ENCODE results near the gene CANT1. TPM values are rescaled to one million over a fixed set of nuclear protein-coding genes. Genes with fewer than 3 reads are reported as not detected.

The CANT1 gene
- polyA plus RNA-seq, 1 donor: 52.1 TPM

GRCh38 chr17:78985395-78985794 is 24.2 kb downstream of the CANT1 start:
- Histone ChIP-seq H3K27ac (ENCODE audit: low read length) (no peak overlapping the region), H3K9me3 (ENCODE audit: control insufficient read depth, low read depth, low read length) (no peaks in the 10 kb centered on the region), H3K27me3 (ENCODE audit: control insufficient read depth, insufficient read depth, low read length) (no peaks in the 10 kb centered on the region), H3K4me1 (ENCODE audit: control insufficient read depth, insufficient read depth, low read length) (peaks cover 19% of the 10 kb centered on the region), H3K36me3 (ENCODE audit: control insufficient read depth, insufficient read depth, low read length) (peaks cover 4% of the 10 kb centered on the region), H3K4me3 (ENCODE audit: low read length) (no peak overlapping the region)
- no peak for DNase-seq
- 100% methylated on average over 2 of the region's 5 CpGs for WGBS (ENCODE audit: insufficient coverage, low lambda C conversion rate)

- Histone ChIP-seq H3K27me3 (ENCODE audit: control insufficient read depth, insufficient read depth, low read length) (no peaks in the 10 kb centered on the region), H3K9me3 (ENCODE audit: control insufficient read depth, low read depth, low read length) (no peaks in the 10 kb centered on the region), H3K27ac (ENCODE audit: low read length) (no peak overlapping the region), H3K36me3 (ENCODE audit: control insufficient read depth, insufficient read depth, low read length) (peaks cover 7% of the 10 kb centered on the region), H3K4me1 (ENCODE audit: control insufficient read depth, insufficient read depth, low read length) (peaks cover 46% of the 10 kb centered on the region), H3K4me3 (ENCODE audit: low read length) (no peak overlapping the region)
- no peak for DNase-seq
- no CpG with 5 or more reads among the region's 16 CpGs for WGBS (ENCODE audit: insufficient coverage, low lambda C conversion rate)
Measured at GRCh38 chr17:78981010-78981888, 28.3 kb downstream of the CANT1 start.

GRCh38 chr17:78980624-78980972 is 29.0 kb downstream of the CANT1 start:
- peaks cover 49% of the 10 kb centered on the region for H3K4me1 ChIP-seq (ENCODE audit: control insufficient read depth, insufficient read depth, low read length)

GRCh38 chr17:78979780-78980623 is 29.6 kb downstream of the CANT1 start, which contains the start of gene LGALS3BP:
LGALS3BP (minus strand) TSS chr17:78979923; CDS start chr17:78977191, 2,732 bp downstream.
- H3K27ac ChIP-seq (ENCODE audit: low read length): peak within 1 kb of the TSS; percentile 77
- H3K4me1 ChIP-seq (ENCODE audit: control insufficient read depth, insufficient read depth, low read length): peaks cover 52% of the 10 kb centered on the region
- DNase-seq: peak; percentile 90 to 97
- H3K4me3 ChIP-seq (ENCODE audit: low read length): peak within 1 kb of the TSS; percentile 35
- peaks cover 13% of the 10 kb centered on the region for H3K36me3 ChIP-seq (ENCODE audit: control insufficient read depth, insufficient read depth, low read length)
- H3K9me3 ChIP-seq (ENCODE audit: control insufficient read depth, low read depth, low read length): no peaks in the 10 kb centered on the region
- no peaks in the 10 kb centered on the region for H3K27me3 ChIP-seq (ENCODE audit: control insufficient read depth, insufficient read depth, low read length)
- WGBS (ENCODE audit: insufficient coverage, low lambda C conversion rate): no CpG with 5 or more reads among the region's 16 CpGs

More at GRCh38 chr17:78980624-78980972, 29.0 kb downstream of the CANT1 start:
- H3K27me3 ChIP-seq (ENCODE audit: control insufficient read depth, insufficient read depth, low read length): no peaks in the 10 kb centered on the region
- whole genome bisulfite sequencing (ENCODE audit: insufficient coverage, low lambda C conversion rate): no CpG with 5 or more reads among the region's 8 CpGs
- H3K27ac ChIP-seq (ENCODE audit: low read length): peak overlapping the region; percentile 77
- H3K4me3 ChIP-seq (ENCODE audit: low read length): no peak overlapping the region
- H3K9me3 ChIP-seq (ENCODE audit: control insufficient read depth, low read depth, low read length): no peaks in the 10 kb centered on the region
- peaks cover 13% of the 10 kb centered on the region for H3K36me3 ChIP-seq (ENCODE audit: control insufficient read depth, insufficient read depth, low read length)
- peak in 1 of 2 donors; percentile 54 for DNase-seq

- Histone ChIP-seq H3K36me3 (ENCODE audit: control insufficient read depth, insufficient read depth, low read length) (peaks cover 28% of the 10 kb centered on the region), H3K4me1 (ENCODE audit: control insufficient read depth, insufficient read depth, low read length) (peaks cover 54% of the 10 kb centered on the region), H3K27ac (ENCODE audit: low read length) (no peak overlapping the region), H3K9me3 (ENCODE audit: control insufficient read depth, low read depth, low read length) (no peaks in the 10 kb centered on the region), H3K27me3 (ENCODE audit: control insufficient read depth, insufficient read depth, low read length) (no peaks in the 10 kb centered on the region), H3K4me3 (ENCODE audit: low read length) (peak overlapping the region; percentile 35)
- DNase-seq: no peak
- WGBS (ENCODE audit: insufficient coverage, low lambda C conversion rate): no CpG with 5 or more reads among the region's 21 CpGs
Measured at GRCh38 chr17:78977997-78978973, 31.3 kb downstream of the CANT1 start.

GRCh38 chr17:78977681-78977943 is 32.0 kb downstream of the CANT1 start:
- Histone ChIP-seq H3K4me3 (ENCODE audit: low read length) (no peak overlapping the region), H3K27ac (ENCODE audit: low read length) (no peak overlapping the region), H3K27me3 (ENCODE audit: control insufficient read depth, insufficient read depth, low read length) (no peaks in the 10 kb centered on the region), H3K36me3 (ENCODE audit: control insufficient read depth, insufficient read depth, low read length) (peaks cover 32% of the 10 kb centered on the region), H3K9me3 (ENCODE audit: control insufficient read depth, low read depth, low read length) (no peaks in the 10 kb centered on the region), H3K4me1 (ENCODE audit: control insufficient read depth, insufficient read depth, low read length) (peaks cover 56% of the 10 kb centered on the region)
- no peak for DNase-seq
- no CpG with 5 or more reads among the region's 8 CpGs for WGBS (ENCODE audit: insufficient coverage, low lambda C conversion rate)

- Histone ChIP-seq H3K36me3 (ENCODE audit: control insufficient read depth, insufficient read depth, low read length) (peaks cover 37% of the 10 kb centered on the region), H3K27ac (ENCODE audit: low read length) (no peak overlapping the region), H3K9me3 (ENCODE audit: control insufficient read depth, low read depth, low read length) (no peaks in the 10 kb centered on the region), H3K27me3 (ENCODE audit: control insufficient read depth, insufficient read depth, low read length) (no peaks in the 10 kb centered on the region), H3K4me3 (ENCODE audit: low read length) (no peak overlapping the region), H3K4me1 (ENCODE audit: control insufficient read depth, insufficient read depth, low read length) (peaks cover 56% of the 10 kb centered on the region)
- WGBS (ENCODE audit: insufficient coverage, low lambda C conversion rate): 80% methylated on average over 1 of the region's 20 CpGs
- no peak for DNase-seq
Measured at GRCh38 chr17:78976907-78977680, 32.5 kb downstream of the CANT1 start.

GRCh38 chr17:78974635-78975591 is 34.7 kb downstream of the CANT1 start:
- Histone ChIP-seq H3K4me1 (ENCODE audit: control insufficient read depth, insufficient read depth, low read length) (peaks cover 50% of the 10 kb centered on the region), H3K36me3 (ENCODE audit: control insufficient read depth, insufficient read depth, low read length) (peaks cover 55% of the 10 kb centered on the region), H3K27me3 (ENCODE audit: control insufficient read depth, insufficient read depth, low read length) (no peaks in the 10 kb centered on the region), H3K4me3 (ENCODE audit: low read length) (no peak overlapping the region), H3K9me3 (ENCODE audit: control insufficient read depth, low read depth, low read length) (no peaks in the 10 kb centered on the region), H3K27ac (ENCODE audit: low read length) (peak overlapping the region; percentile 34)
- peak in 1 of 2 donors; percentile 58 for DNase-seq
- WGBS (ENCODE audit: insufficient coverage, low lambda C conversion rate): no CpG with 5 or more reads among the region's 30 CpGs
